ENCODE measurements around the gene TANC1. TPM values are rescaled to one million over a fixed set of nuclear protein-coding genes. Genes with fewer than 3 reads are reported as not detected.

TANC1 gene
- polyA plus RNA-seq, 1 donor (not counting 4 experiments of a cell fraction or from before 2014, with no cell fraction given) = 33.5 TPM

- no peak overlapping the region for H3K9ac ChIP-seq (ENCODE audit: control insufficient read depth, extremely low read depth, insufficient read depth, low read length)
- no peaks in the 10 kb centered on the region for H3K27me3 ChIP-seq (ENCODE audit: control insufficient read depth, extremely low read depth, insufficient read depth, low read length)
- H3K9me3 ChIP-seq (ENCODE audit: control insufficient read depth, low read depth, low read length) = no peaks in the 10 kb centered on the region
- peaks cover 26% of the 10 kb centered on the region for H3K4me1 ChIP-seq (ENCODE audit: control insufficient read depth, extremely low read depth, insufficient read depth, low read length)
- no peak overlapping the region for H3K4me3 ChIP-seq (ENCODE audit: control insufficient read depth in 2 of 3, extremely low read depth in 1 of 3, insufficient read depth in 2 of 3, low read depth in 1 of 3, low read length in 3 of 3)
- dilution Hi-C loops (cut with MboI; ENCODE audit: extremely low pct_ligation_motif_present, low sequenced_read_pairs) = no loop called here
- H3K9me1 ChIP-seq (ENCODE audit: control insufficient read depth, extremely low read depth, insufficient read depth, low read length) = no peaks in the 10 kb centered on the region
- no peak overlapping the region for H3K4me2 ChIP-seq (ENCODE audit: control insufficient read depth, extremely low read depth, insufficient read depth, low read depth, low read length)
- H2AFZ ChIP-seq (ENCODE audit: control insufficient read depth, low read length) = no peak overlapping the region
- no peak overlapping the region for H3K27ac ChIP-seq (ENCODE audit: control insufficient read depth, insufficient read depth, low read length)
- peaks cover 4 to 10% of the 10 kb centered on the region in 2 experiments for H3K36me3 ChIP-seq (ENCODE audit: control insufficient read depth in 2 of 2, extremely low read depth in 1 of 2, insufficient read depth in 2 of 2, low read length in 2 of 2)
- FAIRE-seq = no peak
- H4K20me1 ChIP-seq (ENCODE audit: control insufficient read depth, extremely low read depth, insufficient read depth, low read length) = no peaks in the 10 kb centered on the region
- DNase-seq (ENCODE audit: low read depth, low spot score) = no peak
- no peak for TF ChIP-seq CTCF (optimal IDR thresholded peaks at IDR 0.05 in 1 of 3, IDR thresholded peaks at IDR 0.05 in 1 of 3, conservative IDR thresholded peaks at IDR 0.05 in 1 of 3; ENCODE audit: extremely low read depth in 1 of 3, insufficient read depth in 2 of 3, low read length in 3 of 3)
- TF ChIP-seq EZH2 (IDR thresholded peaks at IDR 0.05; ENCODE audit: low read length) = no peak
- H3K79me2 ChIP-seq (ENCODE audit: control insufficient read depth, insufficient read depth, low read length) = peaks cover 17% of the 10 kb centered on the region
Measured at GRCh38 chr2:159144776-159145614, 176.6 kb downstream of the TANC1 start.

DNA sequence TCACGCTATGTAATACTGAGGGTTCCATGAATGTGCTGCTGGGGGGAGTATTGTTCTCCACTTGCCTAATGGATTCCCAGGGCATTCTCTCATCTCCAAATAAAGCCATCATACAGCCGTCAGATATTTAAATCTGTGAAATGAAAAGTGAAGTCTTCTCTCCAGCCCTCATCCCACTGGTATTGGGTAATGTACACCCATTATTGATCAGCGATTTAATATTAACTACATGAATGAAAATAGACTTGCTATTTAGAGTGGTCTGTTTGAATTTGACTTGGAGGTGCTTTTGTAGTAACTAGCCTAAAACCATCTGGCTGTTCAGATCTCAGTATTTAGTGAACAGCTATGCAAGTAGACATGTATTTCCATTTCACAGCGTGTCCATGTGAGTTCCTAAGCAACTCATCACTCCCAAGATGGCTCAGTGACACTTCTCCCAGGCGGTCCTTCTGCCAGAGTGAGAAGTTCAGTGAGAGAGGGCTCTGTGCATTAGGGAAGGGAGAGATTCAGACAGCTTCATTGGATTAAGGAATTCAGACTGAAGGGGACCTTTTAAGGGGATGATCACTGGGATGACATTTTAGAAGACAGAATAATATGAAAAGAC is 177.4 kb downstream of the TANC1 start:
- Histone ChIP-seq H3K9ac (ENCODE audit: control insufficient read depth, extremely low read depth, insufficient read depth, low read length) (no peak overlapping the region), H3K27ac (ENCODE audit: control insufficient read depth, insufficient read depth, low read length) (no peak overlapping the region), H3K4me2 (ENCODE audit: control insufficient read depth, extremely low read depth, insufficient read depth, low read depth, low read length) (no peak overlapping the region), H3K9me1 (ENCODE audit: control insufficient read depth, extremely low read depth, insufficient read depth, low read length) (no peaks in the 10 kb centered on the region), H3K27me3 (ENCODE audit: control insufficient read depth, extremely low read depth, insufficient read depth, low read length) (no peaks in the 10 kb centered on the region), H4K20me1 (ENCODE audit: control insufficient read depth, extremely low read depth, insufficient read depth, low read length) (no peaks in the 10 kb centered on the region), H3K4me1 (ENCODE audit: control insufficient read depth, extremely low read depth, insufficient read depth, low read length) (peaks cover 19% of the 10 kb centered on the region), H3K36me3 (ENCODE audit: control insufficient read depth in 2 of 2, extremely low read depth in 1 of 2, insufficient read depth in 2 of 2, low read length in 2 of 2) (peaks cover 11 to 13% of the 10 kb centered on the region in 2 experiments), H3K4me3 (ENCODE audit: control insufficient read depth in 2 of 3, extremely low read depth in 1 of 3, insufficient read depth in 2 of 3, low read depth in 1 of 3, low read length in 3 of 3) (no peak overlapping the region), H2AFZ (ENCODE audit: control insufficient read depth, low read length) (no peak overlapping the region), H3K79me2 (ENCODE audit: control insufficient read depth, insufficient read depth, low read length) (peaks cover 13% of the 10 kb centered on the region), H3K9me3 (ENCODE audit: control insufficient read depth, low read depth, low read length) (no peaks in the 10 kb centered on the region)
- dilution Hi-C loops (cut with MboI; ENCODE audit: extremely low pct_ligation_motif_present, low sequenced_read_pairs) = no loop called here
- FAIRE-seq (no peak), DNase-seq (ENCODE audit: low read depth, low spot score) (no peak)
- TF ChIP-seq EZH2 (IDR thresholded peaks at IDR 0.05; ENCODE audit: low read length) (no peak), CTCF (optimal IDR thresholded peaks at IDR 0.05 in 1 of 3, IDR thresholded peaks at IDR 0.05 in 1 of 3, conservative IDR thresholded peaks at IDR 0.05 in 1 of 3; ENCODE audit: extremely low read depth in 1 of 3, insufficient read depth in 2 of 3, low read length in 3 of 3) (no peak)
